AG09319 (cell line): ENCODE results near the gene CEMIP2.

ENCODE experiments used
- DNase-seq: peaks from one replicate; pipeline ENCODE4 v3.0.0-alpha.2; 2010; ENCODE audit warnings: low read depth; ENCODE audit errors: extremely low read depth
- TF ChIP-seq, protein P1 (sequence below): IDR thresholded peaks from 2 replicates; pipeline ENCODE4 v1.5.1; 2011; ENCODE audit warnings: low read depth, mild to moderate bottlenecking, inconsistent platforms, low read length, moderate library complexity

Gene CEMIP2

GRCh38 chr9:71742703-71743102, 25.6 kb downstream of the CEMIP2 start:
- DNase-seq: no peak
- TF ChIP-seq, protein P1, sequence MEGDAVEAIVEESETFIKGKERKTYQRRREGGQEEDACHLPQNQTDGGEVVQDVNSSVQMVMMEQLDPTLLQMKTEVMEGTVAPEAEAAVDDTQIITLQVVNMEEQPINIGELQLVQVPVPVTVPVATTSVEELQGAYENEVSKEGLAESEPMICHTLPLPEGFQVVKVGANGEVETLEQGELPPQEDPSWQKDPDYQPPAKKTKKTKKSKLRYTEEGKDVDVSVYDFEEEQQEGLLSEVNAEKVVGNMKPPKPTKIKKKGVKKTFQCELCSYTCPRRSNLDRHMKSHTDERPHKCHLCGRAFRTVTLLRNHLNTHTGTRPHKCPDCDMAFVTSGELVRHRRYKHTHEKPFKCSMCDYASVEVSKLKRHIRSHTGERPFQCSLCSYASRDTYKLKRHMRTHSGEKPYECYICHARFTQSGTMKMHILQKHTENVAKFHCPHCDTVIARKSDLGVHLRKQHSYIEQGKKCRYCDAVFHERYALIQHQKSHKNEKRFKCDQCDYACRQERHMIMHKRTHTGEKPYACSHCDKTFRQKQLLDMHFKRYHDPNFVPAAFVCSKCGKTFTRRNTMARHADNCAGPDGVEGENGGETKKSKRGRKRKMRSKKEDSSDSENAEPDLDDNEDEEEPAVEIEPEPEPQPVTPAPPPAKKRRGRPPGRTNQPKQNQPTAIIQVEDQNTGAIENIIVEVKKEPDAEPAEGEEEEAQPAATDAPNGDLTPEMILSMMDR: no peak

DNA sequence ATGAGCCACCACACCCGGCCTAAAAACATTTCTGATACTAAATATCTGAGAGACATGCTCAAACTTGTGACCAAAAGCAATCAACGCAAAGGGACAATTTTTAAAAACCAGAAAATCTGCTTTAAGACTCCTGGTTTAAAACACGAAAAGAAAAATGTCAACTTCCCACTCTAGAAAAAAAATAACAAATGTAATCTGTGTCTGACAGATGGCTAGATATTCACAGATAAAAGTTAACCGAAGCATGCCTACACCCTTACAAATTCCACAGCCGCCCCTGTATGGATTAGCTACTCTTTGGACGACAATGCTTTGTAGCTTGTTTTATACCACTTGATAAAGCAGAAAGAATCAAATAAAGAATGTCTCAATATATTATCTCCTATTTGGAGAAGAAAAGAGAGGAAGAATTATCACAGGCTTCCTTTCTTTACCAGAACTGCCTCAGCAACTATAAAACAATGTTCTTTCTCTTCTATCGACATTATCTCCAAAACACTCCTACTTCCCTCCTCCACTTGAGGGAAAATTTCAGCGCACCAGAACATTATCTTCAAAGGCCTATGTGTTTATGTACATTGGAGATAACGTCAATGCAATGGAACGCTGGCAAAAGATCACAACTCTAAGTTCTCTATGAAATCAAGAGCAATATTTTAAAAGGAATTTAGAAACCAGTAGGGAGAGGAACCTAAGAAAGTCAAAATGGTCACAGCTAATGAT, 26.2 kb downstream of the CEMIP2 start:
- DNase-seq: no peak
- TF ChIP-seq, protein P1: no peak

DNA sequence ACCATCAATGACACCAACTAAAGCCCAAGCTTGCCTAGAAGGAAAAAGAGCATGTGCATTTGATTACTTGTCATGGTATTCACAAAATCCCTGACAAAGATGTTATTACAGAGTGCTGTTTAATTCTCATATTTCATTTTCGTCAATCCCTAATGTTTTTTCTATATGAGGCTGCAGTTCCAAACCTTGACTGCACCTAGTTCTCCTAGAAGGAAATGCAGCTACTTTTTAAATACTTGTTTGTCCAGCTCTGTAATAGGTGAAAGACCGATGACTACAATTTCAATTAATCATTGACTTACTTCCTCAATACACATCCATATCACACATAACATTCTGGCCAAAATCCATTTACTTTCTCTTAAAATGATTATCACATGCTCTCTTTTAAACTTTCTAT, 28.1 kb downstream of the CEMIP2 start:
- TF ChIP-seq, protein P1: no peak

GRCh38 chr9:71737455-71737854, 30.9 kb downstream of the CEMIP2 start:
- TF ChIP-seq, protein P1: no peak
- no peak for DNase-seq

More for the DNA sequence above, 28.1 kb downstream of the CEMIP2 start:
- DNase-seq: no peak

DNA sequence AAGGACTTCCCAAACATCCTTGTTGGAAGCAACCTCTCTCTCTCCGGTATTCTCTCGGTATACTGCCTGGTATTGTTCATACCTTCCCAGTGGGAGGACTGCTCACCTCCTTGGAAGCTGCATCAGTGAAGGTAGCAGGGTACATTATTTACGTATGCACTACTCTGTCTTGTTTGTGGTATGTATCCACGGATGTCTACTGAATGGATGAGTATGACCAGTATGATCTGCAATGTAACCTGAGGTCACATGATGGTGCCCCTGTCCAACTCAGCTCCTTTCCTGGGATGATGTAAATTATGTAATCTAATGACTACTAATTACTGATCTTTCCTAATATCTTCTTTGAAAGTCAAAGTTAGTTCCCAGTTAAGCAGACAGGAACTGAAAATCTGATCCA, 32.1 kb downstream of the CEMIP2 start:
- TF ChIP-seq, protein P1: no peak
- DNase-seq: no peak

- TF ChIP-seq, protein P1: no peak
- no peak for DNase-seq
Observed at GRCh38 chr9:71734950-71735349, 33.4 kb downstream of the CEMIP2 start.

DNA sequence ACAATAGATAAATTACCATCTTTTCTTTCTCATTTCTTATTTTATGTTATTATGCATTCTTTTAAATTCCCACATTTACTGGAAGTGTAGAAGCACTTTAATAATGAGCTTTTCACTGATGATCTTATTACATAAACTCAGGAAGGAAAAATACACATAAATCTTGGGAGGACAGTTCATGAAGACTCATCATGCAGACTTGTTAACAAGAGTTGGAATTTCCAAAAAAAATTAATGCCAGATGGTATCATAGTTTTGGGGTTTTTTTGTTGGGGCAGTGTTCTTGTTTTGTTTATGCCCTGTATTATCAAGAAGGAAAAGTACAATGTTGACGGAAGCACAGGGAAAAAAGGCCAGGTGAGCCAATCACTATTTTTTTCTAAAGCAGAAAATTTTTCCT, 35.1 kb downstream of the CEMIP2 start:
- TF ChIP-seq, protein P1: no peak

More for the DNA sequence above, 35.1 kb downstream of the CEMIP2 start:
- DNase-seq: peak; percentile 1
